ENCODE data around the gene PAPPA.
A peak's percentile ranks its signal among the peaks of the same experiment; 100 is the strongest.

PAPPA gene

DNA sequence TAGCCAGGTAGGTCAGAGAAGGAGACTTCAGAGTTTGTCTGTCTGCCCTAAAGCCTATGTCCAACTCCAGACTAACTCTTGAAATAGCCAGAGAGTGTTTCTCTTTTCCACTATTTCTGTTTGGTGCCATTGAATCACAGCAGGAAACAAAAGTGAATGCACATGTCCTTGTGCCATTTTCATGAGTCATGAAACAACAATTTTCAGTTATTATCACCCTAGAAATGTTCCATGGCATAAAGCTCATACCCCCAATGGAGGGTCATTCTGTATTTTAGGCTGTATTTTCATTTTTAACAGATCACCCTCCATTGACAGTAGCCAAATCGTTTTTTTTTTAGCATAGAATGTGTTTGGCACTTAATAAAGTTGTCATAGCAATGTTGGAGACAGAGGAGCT lies 124.7 kb downstream of the PAPPA start:
- H3K4ac ChIP-seq (ENCODE audit: low read depth, low read length) = no peak overlapping the region
- no peaks in the 10 kb centered on the region for H3K79me1 ChIP-seq (ENCODE audit: low read length)
- peaks cover 6% of the 10 kb centered on the region for H3K4me1 ChIP-seq (ENCODE audit: control insufficient read depth, low read depth, low read length)
- H2BK5ac ChIP-seq (ENCODE audit: low read length) = no peak overlapping the region
- no peak overlapping the region for H2AK5ac ChIP-seq (ENCODE audit: low read length)
- H3K79me2 ChIP-seq (ENCODE audit: control insufficient read depth, insufficient read depth, low read length) = no peaks in the 10 kb centered on the region
- H3K9ac ChIP-seq (ENCODE audit: low read length) = no peak overlapping the region
- no peak for DNase-seq
- H3K4me2 ChIP-seq (ENCODE audit: low read length) = no peak overlapping the region
- H3K4me3 ChIP-seq (ENCODE audit: low read length) = no peak overlapping the region
- no peak overlapping the region for H4K8ac ChIP-seq (ENCODE audit: low read depth, low read length)
- WGBS (ENCODE audit: extremely low coverage, insufficient coverage, low lambda C conversion rate) = no CpG with 5 or more reads among the region's 1 CpG
- no peak overlapping the region for H3K23ac ChIP-seq (ENCODE audit: low read length)
- no peaks in the 10 kb centered on the region for H3K27me3 ChIP-seq (ENCODE audit: insufficient read depth, low read length, poor library complexity)
- no peak overlapping the region for H2BK120ac ChIP-seq (ENCODE audit: low read depth, low read length)
- H3K27ac ChIP-seq (ENCODE audit: low read depth, low read length) = no peak overlapping the region
- H3K18ac ChIP-seq (ENCODE audit: low read length) = no peak overlapping the region
- no peak overlapping the region for H3K56ac ChIP-seq (ENCODE audit: low read length)
- H3K36me3 ChIP-seq (ENCODE audit: control insufficient read depth, insufficient read depth, low read length) = no peaks in the 10 kb centered on the region
- H2BK15ac ChIP-seq (replicated peaks; ENCODE audit: low read depth) = no peak overlapping the region
- H4K5ac ChIP-seq (ENCODE audit: low read length) = no peak overlapping the region

DNA sequence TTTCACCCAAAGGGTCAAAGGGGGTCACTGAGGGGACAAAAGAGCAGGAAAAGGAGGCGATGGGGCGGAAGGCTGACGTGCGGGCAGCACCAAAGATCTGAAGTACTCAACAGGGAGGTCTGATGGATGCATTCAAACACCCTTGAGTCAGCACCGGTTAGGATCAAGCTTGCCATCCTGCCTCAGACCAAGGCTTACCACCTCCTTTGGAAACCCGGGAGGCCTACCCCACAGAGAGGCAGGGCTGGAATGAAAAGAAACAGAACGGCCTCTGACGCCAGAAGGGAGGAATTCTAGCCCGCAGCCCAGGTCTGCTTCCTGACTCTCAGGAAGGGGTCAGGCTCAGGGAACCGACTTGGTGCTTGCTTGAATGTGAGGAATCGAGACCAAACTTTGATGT lies 125.6 kb downstream of the PAPPA start:
- H3K18ac ChIP-seq (ENCODE audit: low read length) = peak overlapping the region; percentile 94
- H3K56ac ChIP-seq (ENCODE audit: low read length) = peak overlapping the region; percentile 17
- no peak overlapping the region for H4K5ac ChIP-seq (ENCODE audit: low read length)
- H3K4me3 ChIP-seq (ENCODE audit: low read length) = no peak overlapping the region
- H3K79me1 ChIP-seq (ENCODE audit: low read length) = no peaks in the 10 kb centered on the region
- H3K9ac ChIP-seq (ENCODE audit: low read length) = no peak overlapping the region
- no peaks in the 10 kb centered on the region for H3K36me3 ChIP-seq (ENCODE audit: control insufficient read depth, insufficient read depth, low read length)
- peak overlapping the region; percentile 33 for H3K27ac ChIP-seq (ENCODE audit: low read depth, low read length)
- H2AK5ac ChIP-seq (ENCODE audit: low read length) = no peak overlapping the region
- H4K8ac ChIP-seq (ENCODE audit: low read depth, low read length) = no peak overlapping the region
- no peak overlapping the region for H3K4me2 ChIP-seq (ENCODE audit: low read length)
- peaks cover 4% of the 10 kb centered on the region for H3K4me1 ChIP-seq (ENCODE audit: control insufficient read depth, low read depth, low read length)
- H3K27me3 ChIP-seq (ENCODE audit: insufficient read depth, low read length, poor library complexity) = no peaks in the 10 kb centered on the region
- no peak overlapping the region for H2BK5ac ChIP-seq (ENCODE audit: low read length)
- no peak overlapping the region for H2BK120ac ChIP-seq (ENCODE audit: low read depth, low read length)
- no CpG with 5 or more reads among the region's 11 CpGs for WGBS (ENCODE audit: extremely low coverage, insufficient coverage, low lambda C conversion rate)
- no peak overlapping the region for H3K23ac ChIP-seq (ENCODE audit: low read length)
- no peaks in the 10 kb centered on the region for H3K79me2 ChIP-seq (ENCODE audit: control insufficient read depth, insufficient read depth, low read length)
- no peak overlapping the region for H3K4ac ChIP-seq (ENCODE audit: low read depth, low read length)
- peak; percentile 92 for DNase-seq
- H2BK15ac ChIP-seq (replicated peaks; ENCODE audit: low read depth) = no peak overlapping the region

DNA sequence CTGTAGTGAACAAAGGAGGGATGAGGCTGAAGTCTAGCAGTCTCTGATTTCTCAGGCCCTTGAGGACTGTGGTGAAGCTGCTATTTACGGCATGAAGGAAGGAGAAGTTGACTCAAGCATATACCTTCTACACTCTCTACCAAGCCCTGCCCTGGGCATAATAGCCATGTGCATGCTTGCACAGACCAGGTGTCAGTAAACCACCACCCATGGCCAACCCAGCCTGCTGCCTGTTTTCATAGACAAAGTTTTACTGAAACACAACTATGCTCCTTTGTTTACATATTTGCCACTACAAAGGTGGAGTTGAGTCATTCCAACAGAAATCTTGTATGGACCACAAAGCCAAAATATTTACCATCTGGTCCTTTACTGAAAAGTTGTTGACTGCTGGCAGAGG lies 126.9 kb downstream of the PAPPA start:
- Histone ChIP-seq H2BK5ac (ENCODE audit: low read length) (no peak overlapping the region), H2BK120ac (ENCODE audit: low read depth, low read length) (no peak overlapping the region), H3K4me3 (ENCODE audit: low read length) (no peak overlapping the region), H3K79me2 (ENCODE audit: control insufficient read depth, insufficient read depth, low read length) (no peaks in the 10 kb centered on the region), H3K27ac (ENCODE audit: low read depth, low read length) (no peak overlapping the region), H2AK5ac (ENCODE audit: low read length) (no peak overlapping the region), H3K36me3 (ENCODE audit: control insufficient read depth, insufficient read depth, low read length) (no peaks in the 10 kb centered on the region), H3K9ac (ENCODE audit: low read length) (no peak overlapping the region), H4K5ac (ENCODE audit: low read length) (no peak overlapping the region), H3K56ac (ENCODE audit: low read length) (no peak overlapping the region), H3K18ac (ENCODE audit: low read length) (no peak overlapping the region), H3K23ac (ENCODE audit: low read length) (no peak overlapping the region), H3K4me1 (ENCODE audit: control insufficient read depth, low read depth, low read length) (peaks cover 4% of the 10 kb centered on the region), H4K8ac (ENCODE audit: low read depth, low read length) (no peak overlapping the region), H2BK15ac (replicated peaks; ENCODE audit: low read depth) (no peak overlapping the region), H3K27me3 (ENCODE audit: insufficient read depth, low read length, poor library complexity) (no peaks in the 10 kb centered on the region), H3K4me2 (ENCODE audit: low read length) (no peak overlapping the region), H3K79me1 (ENCODE audit: low read length) (no peaks in the 10 kb centered on the region), H3K4ac (ENCODE audit: low read depth, low read length) (no peak overlapping the region)
- WGBS (ENCODE audit: extremely low coverage, insufficient coverage, low lambda C conversion rate) = no CpG with 5 or more reads among the region's 1 CpG
- DNase-seq = no peak

DNA sequence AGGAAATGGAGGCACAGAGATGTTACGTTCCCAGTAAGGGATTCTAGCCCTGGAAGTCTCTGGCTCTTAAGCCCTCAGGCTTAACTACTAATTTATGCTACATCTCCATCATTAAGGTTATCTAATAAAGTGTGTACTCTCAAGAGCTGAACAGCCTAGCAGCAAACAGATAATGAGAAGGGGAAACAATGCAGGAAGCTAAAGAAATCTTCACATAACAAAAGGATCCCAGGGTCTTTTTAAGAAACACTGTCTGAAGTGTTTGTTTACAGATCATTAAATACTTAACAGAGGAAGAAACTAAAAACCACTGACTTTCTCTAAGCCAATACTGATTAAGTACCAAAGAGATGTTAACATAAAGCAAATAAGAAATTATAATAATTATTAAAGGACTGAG lies 129.0 kb downstream of the PAPPA start:
- no peak overlapping the region for H3K9ac ChIP-seq (ENCODE audit: low read length)
- no peak overlapping the region for H3K4me3 ChIP-seq (ENCODE audit: low read length)
- WGBS (ENCODE audit: extremely low coverage, insufficient coverage, low lambda C conversion rate) = no CpG with 5 or more reads among the region's 1 CpG
- no peak overlapping the region for H3K4ac ChIP-seq (ENCODE audit: low read depth, low read length)
- H4K8ac ChIP-seq (ENCODE audit: low read depth, low read length) = no peak overlapping the region
- H3K4me1 ChIP-seq (ENCODE audit: control insufficient read depth, low read depth, low read length) = peaks cover 6% of the 10 kb centered on the region
- no peak overlapping the region for H3K18ac ChIP-seq (ENCODE audit: low read length)
- H3K36me3 ChIP-seq (ENCODE audit: control insufficient read depth, insufficient read depth, low read length) = no peaks in the 10 kb centered on the region
- no peak overlapping the region for H4K5ac ChIP-seq (ENCODE audit: low read length)
- H2AK5ac ChIP-seq (ENCODE audit: low read length) = no peak overlapping the region
- no peak for DNase-seq
- no peak overlapping the region for H2BK15ac ChIP-seq (replicated peaks; ENCODE audit: low read depth)
- no peak overlapping the region for H2BK5ac ChIP-seq (ENCODE audit: low read length)
- no peaks in the 10 kb centered on the region for H3K27me3 ChIP-seq (ENCODE audit: insufficient read depth, low read length, poor library complexity)
- no peaks in the 10 kb centered on the region for H3K79me2 ChIP-seq (ENCODE audit: control insufficient read depth, insufficient read depth, low read length)
- no peak overlapping the region for H3K56ac ChIP-seq (ENCODE audit: low read length)
- no peak overlapping the region for H3K27ac ChIP-seq (ENCODE audit: low read depth, low read length)
- no peak overlapping the region for H3K4me2 ChIP-seq (ENCODE audit: low read length)
- H3K23ac ChIP-seq (ENCODE audit: low read length) = no peak overlapping the region
- H2BK120ac ChIP-seq (ENCODE audit: low read depth, low read length) = no peak overlapping the region
- no peaks in the 10 kb centered on the region for H3K79me1 ChIP-seq (ENCODE audit: low read length)

DNA sequence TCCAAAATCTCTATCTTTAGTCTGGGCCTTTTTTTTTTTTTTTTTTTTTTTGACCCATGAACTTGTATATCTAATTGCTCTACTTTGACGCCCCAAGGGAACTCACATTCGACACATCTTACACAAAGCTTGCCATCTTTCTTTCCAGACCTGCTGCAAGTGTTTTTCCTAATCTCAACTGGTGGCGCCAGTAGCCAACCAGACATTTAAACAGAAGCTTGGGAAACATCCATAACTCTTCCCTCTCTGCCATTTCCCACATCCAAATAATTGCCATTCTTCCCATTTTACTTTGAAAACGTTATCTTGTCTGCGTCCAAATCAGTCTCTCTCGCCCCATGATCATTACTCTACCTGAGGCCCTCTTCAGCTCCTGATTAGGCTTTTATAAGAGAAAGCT lies 130.9 kb downstream of the PAPPA start:
- Histone ChIP-seq H3K79me2 (ENCODE audit: control insufficient read depth, insufficient read depth, low read length) (no peaks in the 10 kb centered on the region), H3K4me3 (ENCODE audit: low read length) (no peak overlapping the region), H4K5ac (ENCODE audit: low read length) (no peak overlapping the region), H2BK15ac (replicated peaks; ENCODE audit: low read depth) (peak overlapping the region; percentile 59), H2AK5ac (ENCODE audit: low read length) (no peak overlapping the region), H3K18ac (ENCODE audit: low read length) (no peak overlapping the region), H3K27me3 (ENCODE audit: insufficient read depth, low read length, poor library complexity) (no peaks in the 10 kb centered on the region), H3K36me3 (ENCODE audit: control insufficient read depth, insufficient read depth, low read length) (no peaks in the 10 kb centered on the region), H2BK120ac (ENCODE audit: low read depth, low read length) (no peak overlapping the region), H3K9ac (ENCODE audit: low read length) (no peak overlapping the region), H3K27ac (ENCODE audit: low read depth, low read length) (no peak overlapping the region), H3K4me2 (ENCODE audit: low read length) (no peak overlapping the region), H3K4ac (ENCODE audit: low read depth, low read length) (no peak overlapping the region), H3K79me1 (ENCODE audit: low read length) (no peaks in the 10 kb centered on the region), H4K8ac (ENCODE audit: low read depth, low read length) (no peak overlapping the region), H3K4me1 (ENCODE audit: control insufficient read depth, low read depth, low read length) (peaks cover 6% of the 10 kb centered on the region), H3K23ac (ENCODE audit: low read length) (no peak overlapping the region), H2BK5ac (ENCODE audit: low read length) (no peak overlapping the region), H3K56ac (ENCODE audit: low read length) (no peak overlapping the region)
- DNase-seq = no peak
- whole genome bisulfite sequencing (ENCODE audit: extremely low coverage, insufficient coverage, low lambda C conversion rate) = no CpG with 5 or more reads among the region's 6 CpGs

DNA sequence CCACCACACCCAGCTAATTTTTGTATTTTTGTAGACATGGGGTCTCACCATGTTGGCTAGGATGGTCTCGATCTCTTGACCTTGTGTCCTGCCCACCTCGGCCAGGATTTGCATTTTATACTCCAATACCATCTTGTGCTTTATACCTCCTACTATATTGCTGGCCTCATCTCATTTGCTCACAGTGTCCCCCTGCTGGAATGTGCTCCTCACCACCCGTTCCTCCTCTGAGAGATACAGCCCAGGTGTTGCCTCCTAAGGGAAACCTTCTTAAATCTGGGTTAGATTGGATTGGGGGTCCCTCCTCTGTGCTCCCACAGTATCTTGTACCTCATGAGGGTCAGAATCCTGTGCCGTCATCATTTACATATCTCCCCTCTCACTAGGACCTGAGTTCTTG lies 131.7 kb downstream of the PAPPA start:
- Histone ChIP-seq H4K5ac (ENCODE audit: low read length) (no peak overlapping the region), H3K18ac (ENCODE audit: low read length) (no peak overlapping the region), H3K27ac (ENCODE audit: low read depth, low read length) (no peak overlapping the region), H3K4me3 (ENCODE audit: low read length) (no peak overlapping the region), H4K8ac (ENCODE audit: low read depth, low read length) (no peak overlapping the region), H2BK120ac (ENCODE audit: low read depth, low read length) (no peak overlapping the region), H2BK5ac (ENCODE audit: low read length) (no peak overlapping the region), H3K4ac (ENCODE audit: low read depth, low read length) (no peak overlapping the region), H3K4me2 (ENCODE audit: low read length) (no peak overlapping the region), H3K56ac (ENCODE audit: low read length) (no peak overlapping the region), H3K9ac (ENCODE audit: low read length) (no peak overlapping the region), H3K79me1 (ENCODE audit: low read length) (no peaks in the 10 kb centered on the region), H3K36me3 (ENCODE audit: control insufficient read depth, insufficient read depth, low read length) (no peaks in the 10 kb centered on the region), H3K79me2 (ENCODE audit: control insufficient read depth, insufficient read depth, low read length) (no peaks in the 10 kb centered on the region), H3K27me3 (ENCODE audit: insufficient read depth, low read length, poor library complexity) (no peaks in the 10 kb centered on the region), H2BK15ac (replicated peaks; ENCODE audit: low read depth) (no peak overlapping the region), H2AK5ac (ENCODE audit: low read length) (no peak overlapping the region), H3K23ac (ENCODE audit: low read length) (no peak overlapping the region), H3K4me1 (ENCODE audit: control insufficient read depth, low read depth, low read length) (peaks cover 6% of the 10 kb centered on the region)
- WGBS (ENCODE audit: extremely low coverage, insufficient coverage, low lambda C conversion rate) = no CpG with 5 or more reads among the region's 4 CpGs
- DNase-seq = peak; percentile 55

All from mesendoderm (in vitro differentiated cells).